NCI-H69 (cell line): Measurements from ENCODE around the gene FAM163B.

Experiments used
- DNase-seq: peaks from one replicate; lab custom pipeline; 2025; lab: John Stamatoyannopoulos, UW

FAM163B gene

GRCh38 chr9:133582501-133583045, 26.6 kb downstream of the FAM163B start:
- DNase-seq: peak; percentile 70

- DNase-seq: no peak
Observed at GRCh38 chr9:133581513-133582343, 27.5 kb downstream of the FAM163B start.

- no peak for DNase-seq
Observed at GRCh38 chr9:133581011-133581410, 28.2 kb downstream of the FAM163B start.

- DNase-seq: no peak
Observed at GRCh38 chr9:133580419-133580738, 28.8 kb downstream of the FAM163B start.

GRCh38 chr9:133579601-133580418, 29.4 kb downstream of the FAM163B start:
- no peak for DNase-seq

- DNase-seq: no peak
Observed at GRCh38 chr9:133578524-133579441, 30.4 kb downstream of the FAM163B start.

- DNase-seq: no peak
Observed at GRCh38 chr9:133577737-133578112, 31.5 kb downstream of the FAM163B start.

GRCh38 chr9:133576875-133577736, 32.1 kb downstream of the FAM163B start:
- no peak for DNase-seq

GRCh38 chr9:133576031-133576874, 32.9 kb downstream of the FAM163B start:
- peak; percentile 33 for DNase-seq

GRCh38 chr9:133575186-133576030, 33.8 kb downstream of the FAM163B start:
- no peak for DNase-seq

GRCh38 chr9:133574771-133575170, 34.4 kb downstream of the FAM163B start:
- no peak for DNase-seq

- DNase-seq: no peak
Observed at GRCh38 chr9:133573791-133574515, 35.2 kb downstream of the FAM163B start.

- DNase-seq: peak; percentile 72
Observed at GRCh38 chr9:133572821-133573361, 36.3 kb downstream of the FAM163B start.

GRCh38 chr9:133571896-133572595, 37.1 kb downstream of the FAM163B start:
- no peak for DNase-seq

GRCh38 chr9:133571391-133571890, 37.7 kb downstream of the FAM163B start:
- DNase-seq: peak; percentile 27

- DNase-seq: no peak
Observed at GRCh38 chr9:133570691-133571080, 38.5 kb downstream of the FAM163B start.
